Left lung (tissue), 10 donors: ENCODE results near the gene ICOS. TPM values are rescaled to one million over a fixed set of nuclear protein-coding genes. Genes with fewer than 3 reads are reported as not detected.
"Not testable (repeated sequence)": the region's sequence is repeated elsewhere in the genome, so short reads cannot be mapped to it uniquely, and the experiment has no call there.

Experiments
- ATAC-seq: fragments of 200-7000 bp; cut with Tn5 transposase; one replicate; pipeline ENCODE4 v1.9.1; 2020; ENCODE audit warnings: moderate library complexity
- DNase-seq, 4 donors: peaks; one replicate each; pipeline ENCODE4 v3.0.0-alpha.2; 2013 to 2020
- H3K27ac ChIP-seq, 2 donors: fragments of 200-600 bp; sonication (generic) in 1 of 2; one replicate each; pipeline versions ENCODE4 v1.5.0 to v1.8.0; 2020 to 2021
- H3K27me3 ChIP-seq, 2 donors: fragments of 200-600 bp; sonication (generic) in 1 of 2; one replicate each; pipeline versions ENCODE4 v1.5.0 to v1.8.0; 2020 to 2021
- H3K36me3 ChIP-seq, 2 donors: fragments of 200-600 bp; sonication (generic) in 1 of 2; one replicate each; pipeline versions ENCODE4 v1.5.0 to v1.8.0; 2020 to 2021
- H3K4me1 ChIP-seq, 2 donors: fragments of 200-600 bp; one replicate each; pipeline ENCODE4 v1.8.0; 2021
- H3K4me3 ChIP-seq, 2 donors: fragments of 200-600 bp; sonication (generic) in 1 of 2; one replicate each; pipeline versions ENCODE4 v1.5.0 to v1.8.0; 2020 to 2021; ENCODE audit warnings: mild to moderate bottlenecking in 1 of 2
- H3K9me3 ChIP-seq, 2 donors: fragments of 200-600 bp; sonication (generic) in 1 of 2; one replicate each; pipeline versions ENCODE4 v1.5.0 to v1.8.0; 2020 to 2021
- intact Hi-C, 2 donors: fragments of 100-400 bp; cut with DNase I; formaldehyde crosslinking; loops; one replicate each; pipeline versions ENCODE4 v1.11.2 to v1.14.2; 2022
- polyA plus RNA-seq, 6 donors: library from polyadenylated mRNA; unstranded; fragments of 120-200 nt; gene quantifications; one replicate each; pipeline ENCODE4 v1.2.1, GENCODE V29; 2013; ENCODE audit not compliant: insufficient read length in 6 of 6
- total RNA-seq, 2 donors: library from RNA; stranded (reverse); fragmentation: NEBNext Ultra II Directional; extraction: Animal tissue kit (Norgen Biotek cat#: 25700); gene quantifications; one replicate each; pipeline ENCODE4 v1.2.1, GENCODE V29; 2021
- TF ChIP-seq, protein P1 (sequence below), 2 donors: fragments of 200-600 bp; sonication (generic) in 1 of 2; IDR thresholded peaks; one replicate each; pipeline versions ENCODE4 v1.5.0 to v1.8.0; 2021; ENCODE audit warnings: antibody characterized with exemption in 2 of 2
- donor health status: DM: no; HTN: yes; CAD: no.
- donor health status: DM: no; HTN: no; CAD: no.

Gene ICOS
- total and polyA plus RNA-seq, 8 donors = 0.04 to 0.71 (median 0.16) TPM; not detected in 2

DNA sequence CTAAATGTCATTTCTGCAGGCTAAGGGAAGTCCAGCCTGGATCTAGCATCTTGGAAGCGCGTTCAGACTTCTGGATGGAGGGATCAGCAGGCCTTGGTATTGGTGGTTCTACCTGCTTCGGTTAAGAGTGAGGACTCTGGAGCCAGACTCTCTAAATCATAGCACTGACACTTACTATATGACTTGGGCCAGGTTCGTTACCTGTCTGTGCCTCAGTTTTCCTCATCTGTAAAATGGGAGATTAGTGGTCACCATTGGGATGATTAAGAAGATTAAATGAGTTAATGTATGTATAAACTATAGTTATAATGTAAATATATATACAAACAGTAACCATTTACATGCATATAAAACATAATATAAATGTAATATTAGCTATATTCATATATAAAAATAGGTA lies 995 bp upstream of the ICOS start:
- H3K36me3 ChIP-seq = no peaks in the 10 kb centered on the region
- TF ChIP-seq, protein P1, sequence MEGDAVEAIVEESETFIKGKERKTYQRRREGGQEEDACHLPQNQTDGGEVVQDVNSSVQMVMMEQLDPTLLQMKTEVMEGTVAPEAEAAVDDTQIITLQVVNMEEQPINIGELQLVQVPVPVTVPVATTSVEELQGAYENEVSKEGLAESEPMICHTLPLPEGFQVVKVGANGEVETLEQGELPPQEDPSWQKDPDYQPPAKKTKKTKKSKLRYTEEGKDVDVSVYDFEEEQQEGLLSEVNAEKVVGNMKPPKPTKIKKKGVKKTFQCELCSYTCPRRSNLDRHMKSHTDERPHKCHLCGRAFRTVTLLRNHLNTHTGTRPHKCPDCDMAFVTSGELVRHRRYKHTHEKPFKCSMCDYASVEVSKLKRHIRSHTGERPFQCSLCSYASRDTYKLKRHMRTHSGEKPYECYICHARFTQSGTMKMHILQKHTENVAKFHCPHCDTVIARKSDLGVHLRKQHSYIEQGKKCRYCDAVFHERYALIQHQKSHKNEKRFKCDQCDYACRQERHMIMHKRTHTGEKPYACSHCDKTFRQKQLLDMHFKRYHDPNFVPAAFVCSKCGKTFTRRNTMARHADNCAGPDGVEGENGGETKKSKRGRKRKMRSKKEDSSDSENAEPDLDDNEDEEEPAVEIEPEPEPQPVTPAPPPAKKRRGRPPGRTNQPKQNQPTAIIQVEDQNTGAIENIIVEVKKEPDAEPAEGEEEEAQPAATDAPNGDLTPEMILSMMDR (IDR thresholded peaks at IDR 0.05) = no peak
- no peaks in the 10 kb centered on the region for H3K9me3 ChIP-seq
- ATAC-seq (no peak), DNase-seq (no peak)
- no peaks in the 10 kb centered on the region for H3K4me1 ChIP-seq
- no peak overlapping the region for H3K4me3 ChIP-seq
- intact Hi-C loops = no loop called here
- no peak overlapping the region for H3K27ac ChIP-seq
- no peaks in the 10 kb centered on the region for H3K27me3 ChIP-seq

DNA sequence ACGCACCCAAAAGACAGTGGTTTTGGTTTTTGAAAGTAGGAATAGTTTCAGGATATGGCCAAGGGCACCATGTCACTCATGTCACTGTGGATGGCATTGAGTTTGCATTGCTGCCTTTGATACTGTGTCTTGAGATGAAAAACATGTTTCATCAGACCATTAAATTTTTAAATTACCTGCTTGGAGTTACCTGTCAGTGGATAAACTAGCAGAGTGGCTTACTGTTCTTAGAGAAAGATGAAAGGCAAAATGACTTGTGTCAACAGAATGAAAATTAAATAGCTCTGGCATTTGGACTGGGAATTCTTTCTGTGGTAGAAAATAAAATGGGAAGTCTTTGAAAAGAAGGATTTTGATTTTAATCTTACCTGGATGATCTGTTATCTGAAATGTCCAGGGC lies 386 bp downstream of the ICOS start:
- H3K27me3 ChIP-seq = no peaks in the 10 kb centered on the region
- TF ChIP-seq, protein P1 (IDR thresholded peaks at IDR 0.05) = no peak
- H3K4me3 ChIP-seq = peak overlapping the region in 1 of 2 donors; percentile 8
- no peaks in the 10 kb centered on the region for H3K36me3 ChIP-seq
- H3K27ac ChIP-seq = no peak overlapping the region
- H3K4me1 ChIP-seq = no peaks in the 10 kb centered on the region
- H3K9me3 ChIP-seq = no peaks in the 10 kb centered on the region
- DNase-seq (no peak), ATAC-seq (no peak)
- intact Hi-C loops = no loop called here

DNA sequence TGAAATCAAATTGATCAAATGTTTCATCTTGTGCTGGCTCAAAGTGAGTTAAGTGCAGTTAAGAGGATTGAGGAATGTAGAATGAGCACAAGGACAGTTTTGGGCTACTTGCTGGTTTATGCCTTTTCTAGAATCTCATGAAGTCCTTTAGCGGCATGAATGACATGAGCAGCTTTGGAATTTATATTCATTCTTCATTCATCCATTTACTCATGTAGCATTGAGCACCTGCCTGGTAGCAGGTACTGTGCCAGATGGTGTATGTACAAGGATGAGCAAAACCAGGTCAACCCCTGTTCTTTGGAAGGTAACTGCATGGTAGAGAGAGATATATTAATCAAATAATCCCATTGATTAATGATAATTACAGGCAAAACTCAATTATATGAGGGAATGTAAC lies 1.2 kb downstream of the ICOS start:
- ATAC-seq = no peak
- no peak overlapping the region for H3K4me3 ChIP-seq
- intact Hi-C loops = no loop called here

DNA sequence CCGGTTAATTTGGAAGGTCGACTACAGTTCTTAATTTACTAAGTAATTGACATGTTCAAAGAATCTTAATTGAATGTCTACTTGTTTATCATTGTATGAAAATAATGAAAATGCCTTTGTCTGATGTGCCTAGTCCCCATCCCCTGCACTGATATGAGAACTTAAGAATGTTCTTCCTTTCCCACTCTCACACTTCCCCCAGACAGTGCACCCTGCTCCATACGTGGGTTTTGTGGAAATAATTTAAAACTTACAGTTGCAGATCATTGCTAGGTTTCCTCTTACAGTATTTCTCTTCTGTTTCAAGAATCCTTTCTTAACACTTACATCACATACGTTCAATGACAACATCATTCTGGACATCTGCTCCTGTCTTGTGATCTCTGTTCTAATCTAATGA lies 3.5 kb downstream of the ICOS start:
- intact Hi-C loops = no loop called here
- no peaks in the 10 kb centered on the region for H3K27me3 ChIP-seq
- ATAC-seq = no peak
- no peak overlapping the region for H3K27ac ChIP-seq
- H3K4me3 ChIP-seq = no peak overlapping the region
- no peaks in the 10 kb centered on the region for H3K36me3 ChIP-seq
- TF ChIP-seq, protein P1 (IDR thresholded peaks at IDR 0.05) = no peak
- no peaks in the 10 kb centered on the region for H3K9me3 ChIP-seq
- no peak for DNase-seq
- H3K4me1 ChIP-seq = no peaks in the 10 kb centered on the region

More for the DNA sequence above, 1.2 kb downstream of the ICOS start:
- TF ChIP-seq, protein P1 (IDR thresholded peaks at IDR 0.05) = no peak
- H3K27me3 ChIP-seq = no peaks in the 10 kb centered on the region
- no peaks in the 10 kb centered on the region for H3K9me3 ChIP-seq
- H3K27ac ChIP-seq = no peak overlapping the region
- H3K36me3 ChIP-seq = no peaks in the 10 kb centered on the region
- no peaks in the 10 kb centered on the region for H3K4me1 ChIP-seq
- DNase-seq = no peak

DNA sequence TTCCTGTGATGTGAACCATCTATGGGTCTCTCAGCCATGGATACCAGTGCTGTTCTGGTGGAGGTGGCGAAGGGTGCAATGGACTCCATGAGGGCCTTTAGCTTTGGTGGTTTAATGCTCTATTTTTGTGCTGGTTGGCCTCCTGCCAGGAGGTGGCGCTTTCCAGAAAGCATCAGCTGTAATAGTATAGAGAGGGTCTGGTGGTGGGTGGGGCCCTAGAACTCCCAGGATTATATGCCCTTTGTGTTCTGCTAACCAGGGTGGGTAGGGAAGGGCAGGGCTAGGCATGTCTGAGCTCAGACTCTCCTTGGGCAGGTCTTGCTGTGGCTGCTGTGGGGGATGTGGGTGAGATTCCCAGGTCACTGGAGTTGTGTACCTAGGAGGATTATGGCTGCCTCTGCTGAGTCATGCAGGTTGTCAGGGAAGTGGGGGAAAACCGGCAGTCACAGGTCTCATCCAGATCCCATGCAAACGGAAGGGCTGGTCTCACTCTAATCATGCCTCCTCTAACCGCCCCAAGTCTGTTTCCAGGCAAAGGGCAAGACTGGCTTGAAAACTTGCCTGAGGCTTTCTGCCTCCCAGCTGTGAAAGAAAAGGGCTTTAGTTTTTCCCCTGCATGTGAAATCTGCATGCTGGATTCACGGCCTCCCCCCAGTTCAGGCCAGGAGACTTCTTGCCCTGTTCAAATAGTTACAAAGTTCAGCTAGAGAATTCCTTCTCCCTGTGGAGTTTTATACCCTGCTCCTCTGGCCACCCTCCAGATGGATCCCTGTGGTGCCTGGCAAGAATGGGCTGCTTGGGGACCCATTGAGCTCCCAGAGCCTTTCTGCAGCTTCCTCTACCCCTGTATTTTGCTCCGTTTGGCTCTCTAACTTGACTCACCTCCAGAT lies 7.2 kb downstream of the ICOS start:
- DNase-seq, H3K36me3 ChIP-seq, H3K27me3 ChIP-seq, H3K4me1 ChIP-seq, H3K4me3 ChIP-seq, intact Hi-C loops, H3K27ac ChIP-seq, ATAC-seq, H3K9me3 ChIP-seq: not testable (repeated sequence)
